SU-DHL-6 (cell line): Measurements from ENCODE around the gene CCDC88A.

Experiments used
- H2AFZ ChIP-seq: fragments of 200-600 bp; sonication (generic); 2 replicates; pipeline ENCODE4 v1.6.1; 2014; ENCODE audit warnings: low read depth, mild to moderate bottlenecking, moderate library complexity, mixed read lengths, antibody characterized with exemption, low read length; ENCODE audit not compliant: severe bottlenecking
- H3F3A ChIP-seq: fragments of 200-600 bp; shearing (Covaris generic); 2 replicates; pipeline ENCODE4 v1.6.0; 2016; ENCODE audit warnings: antibody characterized with exemption, mild to moderate bottlenecking; ENCODE audit not compliant: insufficient read depth
- H3K27ac ChIP-seq: fragments of 200-600 bp; sonication (generic); 2 replicates; pipeline ENCODE4 v1.5.1; 2016; ENCODE audit warnings: low read depth, mild to moderate bottlenecking, low read length, moderate library complexity, mixed read lengths
- H3K27me3 ChIP-seq: fragments of 200-600 bp; sonication (generic), shearing (Covaris generic); 2 replicates; pipeline ENCODE4 v1.6.0; 2014; ENCODE audit warnings: mild to moderate bottlenecking, low read length
- H3K36me3 ChIP-seq: fragments of 200-600 bp; sonication (generic); 2 replicates; pipeline ENCODE4 v1.6.1; 2014; ENCODE audit warnings: mild to moderate bottlenecking, low read length, mixed read lengths
- H3K4me2 ChIP-seq: fragments of 300-600, 200-600 bp; shearing (Covaris generic), sonication (generic); 2 replicates; pipeline ENCODE4 v1.6.0; 2014; ENCODE audit warnings: low read length, low read depth, mild to moderate bottlenecking; ENCODE audit not compliant: poor library complexity, severe bottlenecking
- H3K4me3 ChIP-seq: fragments of 200-600 bp; sonication (generic); 2 replicates; pipeline ENCODE4 v1.5.1; 2014; ENCODE audit warnings: antibody characterized with exemption, low read length, mild to moderate bottlenecking, mixed read lengths; ENCODE audit not compliant: insufficient read depth, poor library complexity, severe bottlenecking
- H3K79me2 ChIP-seq: fragments of 200-600 bp; sonication (generic); 2 replicates; pipeline ENCODE4 v1.6.1; 2014; ENCODE audit warnings: mild to moderate bottlenecking, low read length, moderate library complexity; ENCODE audit not compliant: insufficient read depth
- H3K9ac ChIP-seq: fragments of 200-600 bp; sonication (generic); 2 replicates; pipeline ENCODE4 v1.7.0; 2014; ENCODE audit warnings: mild to moderate bottlenecking, low read length
- H3K9me2 ChIP-seq: fragments of 200-600 bp; sonication (generic); replicated peaks from 2 replicates; pipeline ENCODE4 v1.6.1; 2014; ENCODE audit warnings: low read length; ENCODE audit not compliant: insufficient read depth
- H3K9me3 ChIP-seq: fragments of 200-600 bp; sonication (generic); 2 replicates; pipeline ENCODE4 v1.6.1; 2014; ENCODE audit warnings: low read length, mixed read lengths; ENCODE audit not compliant: insufficient read depth
- H4K20me1 ChIP-seq: fragments of 200-600 bp; sonication (generic); 2 replicates; pipeline ENCODE4 v1.6.1; 2014; ENCODE audit warnings: low read depth, mild to moderate bottlenecking, antibody characterized with exemption, low read length, moderate library complexity, mixed read lengths
- EZH2phosphoT487 ChIP-seq: fragments of 200-600 bp; sonication (generic), shearing (Covaris generic); conservative IDR thresholded peaks from 2 replicates; pipeline ENCODE4 v1.6.1; 2018; ENCODE audit warnings: mild to moderate bottlenecking, antibody characterized with exemption, low read length, moderate library complexity, mixed read lengths
- TF ChIP-seq, protein P1 (sequence below): fragments of 200-600 bp; sonication (generic); IDR thresholded peaks from one replicate; pipeline ENCODE4 v1.5.1; 2017; ENCODE audit warnings: antibody characterized with exemption, mild to moderate bottlenecking, low read length, moderate library complexity; ENCODE audit not compliant: insufficient read depth, poor library complexity, severe bottlenecking

The CCDC88A gene, protein sequence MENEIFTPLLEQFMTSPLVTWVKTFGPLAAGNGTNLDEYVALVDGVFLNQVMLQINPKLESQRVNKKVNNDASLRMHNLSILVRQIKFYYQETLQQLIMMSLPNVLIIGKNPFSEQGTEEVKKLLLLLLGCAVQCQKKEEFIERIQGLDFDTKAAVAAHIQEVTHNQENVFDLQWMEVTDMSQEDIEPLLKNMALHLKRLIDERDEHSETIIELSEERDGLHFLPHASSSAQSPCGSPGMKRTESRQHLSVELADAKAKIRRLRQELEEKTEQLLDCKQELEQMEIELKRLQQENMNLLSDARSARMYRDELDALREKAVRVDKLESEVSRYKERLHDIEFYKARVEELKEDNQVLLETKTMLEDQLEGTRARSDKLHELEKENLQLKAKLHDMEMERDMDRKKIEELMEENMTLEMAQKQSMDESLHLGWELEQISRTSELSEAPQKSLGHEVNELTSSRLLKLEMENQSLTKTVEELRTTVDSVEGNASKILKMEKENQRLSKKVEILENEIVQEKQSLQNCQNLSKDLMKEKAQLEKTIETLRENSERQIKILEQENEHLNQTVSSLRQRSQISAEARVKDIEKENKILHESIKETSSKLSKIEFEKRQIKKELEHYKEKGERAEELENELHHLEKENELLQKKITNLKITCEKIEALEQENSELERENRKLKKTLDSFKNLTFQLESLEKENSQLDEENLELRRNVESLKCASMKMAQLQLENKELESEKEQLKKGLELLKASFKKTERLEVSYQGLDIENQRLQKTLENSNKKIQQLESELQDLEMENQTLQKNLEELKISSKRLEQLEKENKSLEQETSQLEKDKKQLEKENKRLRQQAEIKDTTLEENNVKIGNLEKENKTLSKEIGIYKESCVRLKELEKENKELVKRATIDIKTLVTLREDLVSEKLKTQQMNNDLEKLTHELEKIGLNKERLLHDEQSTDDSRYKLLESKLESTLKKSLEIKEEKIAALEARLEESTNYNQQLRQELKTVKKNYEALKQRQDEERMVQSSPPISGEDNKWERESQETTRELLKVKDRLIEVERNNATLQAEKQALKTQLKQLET (N-terminal part only)

DNA sequence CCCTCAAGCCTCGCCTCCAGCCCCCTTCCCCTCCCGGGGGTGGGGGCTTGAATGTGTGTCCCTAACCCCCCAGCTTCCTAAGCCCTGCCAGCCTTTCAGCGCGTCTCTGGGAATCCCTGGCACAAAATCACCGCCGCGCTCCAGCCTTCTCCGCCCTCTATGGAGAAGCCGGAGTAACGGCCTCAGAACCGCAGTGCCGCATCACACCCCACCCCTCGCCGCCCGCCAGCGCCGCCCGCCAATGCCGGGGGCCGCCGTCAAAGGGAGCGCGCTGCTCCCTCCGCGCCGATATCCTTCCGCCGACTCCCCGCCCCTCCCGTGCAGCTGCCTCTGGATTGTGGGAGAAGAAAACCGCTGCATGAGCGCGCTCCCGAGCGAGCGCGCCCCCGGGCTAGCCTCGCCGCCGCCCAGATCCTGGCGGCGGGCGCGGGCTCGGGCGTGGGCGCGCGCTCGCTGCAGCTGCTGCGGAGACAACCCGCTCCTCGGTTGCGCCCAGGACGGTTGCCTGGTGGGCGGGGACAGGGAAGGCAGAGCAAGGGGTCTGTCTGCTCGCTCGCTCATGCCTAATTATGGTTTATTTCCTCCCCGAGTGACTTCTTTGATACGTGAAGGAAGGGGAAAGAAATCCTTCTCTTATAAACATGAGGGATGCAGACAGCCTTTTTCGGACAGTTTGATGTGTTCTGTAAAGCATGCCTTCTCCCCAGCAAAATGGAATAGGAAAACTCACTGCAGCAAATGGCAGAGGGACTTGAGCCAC lies at the start of gene CCDC88A:
Gene CCDC88A (minus strand): TSS at position 178 of the 760 bp plus-strand sequence. CDS start 777 bp downstream, outside the sequence.
- Histone ChIP-seq H3K4me2 (peak within 1 kb of the TSS; percentile 98), H2AFZ (peak within 1 kb of the TSS; percentile 94), H3F3A (peaks cover 33% of the 10 kb centered on the region), H3K9ac (peak within 1 kb of the TSS; percentile 94), H3K9me3 (no peaks in the 10 kb centered on the region), H3K4me3 (peak within 1 kb of the TSS; percentile 90), H3K9me2 (no peaks in the 10 kb centered on the region), H4K20me1 (no peaks in the 10 kb centered on the region), H3K36me3 (no peaks in the 10 kb centered on the region), H3K27me3 (no peaks in the 10 kb centered on the region), H3K27ac (peak within 1 kb of the TSS; percentile 86), H3K79me2 (peaks cover 51% of the 10 kb centered on the region)
- TF ChIP-seq, protein P1, sequence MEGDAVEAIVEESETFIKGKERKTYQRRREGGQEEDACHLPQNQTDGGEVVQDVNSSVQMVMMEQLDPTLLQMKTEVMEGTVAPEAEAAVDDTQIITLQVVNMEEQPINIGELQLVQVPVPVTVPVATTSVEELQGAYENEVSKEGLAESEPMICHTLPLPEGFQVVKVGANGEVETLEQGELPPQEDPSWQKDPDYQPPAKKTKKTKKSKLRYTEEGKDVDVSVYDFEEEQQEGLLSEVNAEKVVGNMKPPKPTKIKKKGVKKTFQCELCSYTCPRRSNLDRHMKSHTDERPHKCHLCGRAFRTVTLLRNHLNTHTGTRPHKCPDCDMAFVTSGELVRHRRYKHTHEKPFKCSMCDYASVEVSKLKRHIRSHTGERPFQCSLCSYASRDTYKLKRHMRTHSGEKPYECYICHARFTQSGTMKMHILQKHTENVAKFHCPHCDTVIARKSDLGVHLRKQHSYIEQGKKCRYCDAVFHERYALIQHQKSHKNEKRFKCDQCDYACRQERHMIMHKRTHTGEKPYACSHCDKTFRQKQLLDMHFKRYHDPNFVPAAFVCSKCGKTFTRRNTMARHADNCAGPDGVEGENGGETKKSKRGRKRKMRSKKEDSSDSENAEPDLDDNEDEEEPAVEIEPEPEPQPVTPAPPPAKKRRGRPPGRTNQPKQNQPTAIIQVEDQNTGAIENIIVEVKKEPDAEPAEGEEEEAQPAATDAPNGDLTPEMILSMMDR = no peak
- TF ChIP-seq EZH2phosphoT487 = no peak

DNA sequence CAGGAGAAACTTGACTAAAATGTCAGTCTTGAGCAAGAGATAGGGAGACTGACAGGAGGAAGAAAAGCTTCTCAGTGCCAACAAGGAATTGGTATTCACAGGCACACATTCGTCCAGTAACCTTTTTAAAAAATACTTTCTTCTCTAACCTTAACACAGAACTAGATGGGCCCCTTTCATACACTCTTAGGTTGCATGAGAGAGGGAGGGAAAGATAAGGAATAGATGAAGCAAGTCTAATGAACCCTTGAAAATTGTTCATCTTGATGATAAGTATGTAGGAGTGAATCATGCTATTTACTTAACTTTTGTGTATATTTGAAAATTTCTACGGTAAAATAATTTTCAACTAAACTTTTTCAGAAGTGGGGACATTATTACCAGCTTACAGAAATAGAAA lies 42.0 kb upstream of the CCDC88A start:
- Histone ChIP-seq H3K4me2 (no peak overlapping the region), H4K20me1 (no peaks in the 10 kb centered on the region), H3K79me2 (no peaks in the 10 kb centered on the region), H3K9me2 (no peaks in the 10 kb centered on the region), H3K27me3 (no peaks in the 10 kb centered on the region), H3K9me3 (no peaks in the 10 kb centered on the region), H3K9ac (no peak overlapping the region), H3K36me3 (no peaks in the 10 kb centered on the region), H3K4me3 (no peak overlapping the region), H2AFZ (no peak overlapping the region), H3F3A (no peaks in the 10 kb centered on the region), H3K27ac (no peak overlapping the region)
- TF ChIP-seq, protein P1 = no peak
- no peak for TF ChIP-seq EZH2phosphoT487

DNA sequence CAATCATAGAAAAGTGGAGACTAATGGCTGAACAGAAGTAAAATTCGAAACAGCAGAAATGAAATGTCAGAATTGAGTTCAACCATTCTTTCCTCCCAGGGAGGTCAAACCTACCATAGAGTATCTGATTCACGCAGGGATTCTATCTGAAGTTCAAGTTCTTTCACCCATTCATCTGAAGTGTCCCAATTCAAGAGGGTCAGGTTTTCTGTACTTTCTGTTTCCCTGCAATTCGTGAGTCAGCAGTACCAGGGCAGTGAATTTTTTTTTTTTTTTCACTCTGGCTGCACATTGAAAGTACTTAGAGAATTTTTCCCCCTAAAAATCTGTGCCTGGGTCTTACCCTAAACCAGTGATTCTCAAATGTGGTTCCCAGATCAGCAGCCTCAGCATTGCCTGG lies 40.9 kb upstream of the CCDC88A start:
- H3K4me3 ChIP-seq = no peak overlapping the region
- H3K9me3 ChIP-seq = no peaks in the 10 kb centered on the region
- H3K27ac ChIP-seq = no peak overlapping the region
- H3F3A ChIP-seq = no peaks in the 10 kb centered on the region
- TF ChIP-seq, protein P1 = no peak
- TF ChIP-seq EZH2phosphoT487 = no peak
- H3K9me2 ChIP-seq = no peaks in the 10 kb centered on the region
- no peaks in the 10 kb centered on the region for H4K20me1 ChIP-seq
- H3K79me2 ChIP-seq = no peaks in the 10 kb centered on the region
- no peak overlapping the region for H3K9ac ChIP-seq
- no peak overlapping the region for H2AFZ ChIP-seq
- H3K4me2 ChIP-seq = no peak overlapping the region
- H3K27me3 ChIP-seq = no peaks in the 10 kb centered on the region
- H3K36me3 ChIP-seq = no peaks in the 10 kb centered on the region
